Left ventricle myocardium inferior (tissue), 1 donor: ENCODE measurements around the gene ING1. TPM values are rescaled to one million over a fixed set of nuclear protein-coding genes. Genes with fewer than 3 reads are reported as not detected.
"Not testable (repeated sequence)": the region's sequence is repeated elsewhere in the genome, so short reads cannot be mapped to it uniquely, and the experiment has no call there.

ENCODE experiments used
- DNase-seq: peaks from one replicate; pipeline ENCODE4 v3.0.0-alpha.2; 2020
- H3K27ac ChIP-seq: fragments of 200-600 bp; replicated peaks from 2 replicates; pipeline ENCODE4 v1.8.0; 2021
- H3K27me3 ChIP-seq: fragments of 200-600 bp; 2 replicates; pipeline ENCODE4 v1.8.0; 2021; ENCODE audit warnings: low read depth
- H3K36me3 ChIP-seq: fragments of 200-600 bp; 2 replicates; pipeline ENCODE4 v1.8.0; 2021
- H3K4me1 ChIP-seq: fragments of 200-600 bp; 2 replicates; pipeline ENCODE4 v1.8.0; 2021
- H3K4me3 ChIP-seq: fragments of 200-600 bp; 2 replicates; pipeline ENCODE4 v1.8.0; 2021; ENCODE audit warnings: mild to moderate bottlenecking, moderate library complexity
- H3K9me3 ChIP-seq: fragments of 200-600 bp; replicated peaks from 2 replicates; pipeline ENCODE4 v1.8.0; 2021
- intact Hi-C: fragments of 100-400 bp; cut with micrococcal nuclease; formaldehyde crosslinking; loops from one replicate; pipeline ENCODE4 v1.11.0; 2022
- total RNA-seq: library from RNA; stranded (reverse); fragmentation: NEBNext Ultra II Directional; extraction: Animal tissue kit (Norgen Biotek cat#: 25700); gene quantifications from one replicate; pipeline ENCODE4 v1.2.1, GENCODE V29; 2021
- TF ChIP-seq, protein P1 (sequence below): fragments of 200-600 bp; IDR thresholded peaks from 2 replicates; pipeline ENCODE4 v1.8.0; 2021; ENCODE audit warnings: antibody characterized with exemption, mild to moderate bottlenecking, borderline replicate concordance
- donor health status: DM: no; HTN: yes; CAD: no; lungs with severe emphysema.

ING1 gene
- total RNA-seq, 1 donor from 2014 or later, result 6.9 TPM

DNA sequence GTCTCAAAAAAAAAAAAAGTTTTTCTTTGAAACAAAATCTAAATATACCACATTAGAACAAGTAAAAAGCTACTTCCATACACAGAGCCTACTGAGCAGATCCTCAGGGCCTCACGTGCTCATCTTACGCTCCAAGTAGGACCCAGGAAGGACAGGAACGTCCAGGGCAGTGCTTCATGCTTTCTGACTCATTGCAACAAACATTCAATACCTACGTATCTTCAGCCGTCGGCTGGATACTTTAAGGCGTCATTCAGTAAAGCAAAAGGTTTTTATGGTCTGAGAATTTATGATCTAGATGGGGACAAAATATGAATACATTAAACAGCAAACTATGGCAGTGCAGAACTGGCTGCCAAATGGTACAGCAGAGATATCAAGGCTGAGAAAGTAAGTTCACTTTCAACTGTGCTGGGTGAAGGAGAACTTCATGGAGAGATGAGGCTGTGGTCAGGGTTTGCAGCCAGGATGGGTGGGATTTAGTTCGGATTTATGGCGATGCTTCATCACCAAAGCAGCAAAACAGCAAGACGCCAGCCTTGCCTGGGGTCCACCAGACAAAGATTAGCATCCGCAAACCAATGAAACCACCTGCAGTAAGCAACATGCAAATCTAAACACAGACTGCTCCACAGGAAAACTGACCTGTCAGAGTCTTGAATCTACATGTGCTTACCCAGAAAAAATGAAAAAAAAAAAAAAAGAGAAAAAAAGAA is 28.0 kb upstream of the ING1 start:
- Histone ChIP-seq H3K4me1 (no peaks in the 10 kb centered on the region), H3K36me3 (peaks cover 77% of the 10 kb centered on the region), H3K9me3 (no peaks in the 10 kb centered on the region), H3K27ac (no peak overlapping the region), H3K4me3 (no peak overlapping the region), H3K27me3 (no peaks in the 10 kb centered on the region)
- intact Hi-C loops, result no loop called here
- DNase-seq, result no peak
- TF ChIP-seq, protein P1, sequence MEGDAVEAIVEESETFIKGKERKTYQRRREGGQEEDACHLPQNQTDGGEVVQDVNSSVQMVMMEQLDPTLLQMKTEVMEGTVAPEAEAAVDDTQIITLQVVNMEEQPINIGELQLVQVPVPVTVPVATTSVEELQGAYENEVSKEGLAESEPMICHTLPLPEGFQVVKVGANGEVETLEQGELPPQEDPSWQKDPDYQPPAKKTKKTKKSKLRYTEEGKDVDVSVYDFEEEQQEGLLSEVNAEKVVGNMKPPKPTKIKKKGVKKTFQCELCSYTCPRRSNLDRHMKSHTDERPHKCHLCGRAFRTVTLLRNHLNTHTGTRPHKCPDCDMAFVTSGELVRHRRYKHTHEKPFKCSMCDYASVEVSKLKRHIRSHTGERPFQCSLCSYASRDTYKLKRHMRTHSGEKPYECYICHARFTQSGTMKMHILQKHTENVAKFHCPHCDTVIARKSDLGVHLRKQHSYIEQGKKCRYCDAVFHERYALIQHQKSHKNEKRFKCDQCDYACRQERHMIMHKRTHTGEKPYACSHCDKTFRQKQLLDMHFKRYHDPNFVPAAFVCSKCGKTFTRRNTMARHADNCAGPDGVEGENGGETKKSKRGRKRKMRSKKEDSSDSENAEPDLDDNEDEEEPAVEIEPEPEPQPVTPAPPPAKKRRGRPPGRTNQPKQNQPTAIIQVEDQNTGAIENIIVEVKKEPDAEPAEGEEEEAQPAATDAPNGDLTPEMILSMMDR, result no peak

DNA sequence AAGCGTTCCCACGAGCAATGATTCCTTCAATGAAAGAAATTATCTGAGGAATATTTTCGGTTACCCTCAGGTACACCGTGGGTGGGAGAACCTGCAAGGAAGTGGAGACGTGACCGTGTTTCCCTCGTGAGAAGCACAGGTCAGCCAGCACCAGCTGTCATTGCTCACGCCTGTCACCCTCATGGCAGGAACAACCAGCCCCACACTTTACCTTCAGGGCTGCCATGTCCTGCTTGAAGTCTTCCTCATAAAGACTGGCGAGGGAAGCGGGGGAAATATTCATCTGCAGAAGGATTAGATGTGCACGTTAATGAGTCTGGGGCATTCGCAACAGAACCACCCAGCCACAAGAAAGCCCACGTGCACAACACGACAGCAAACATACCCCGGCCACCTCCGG is 25.8 kb upstream of the ING1 start:
- peaks cover 67% of the 10 kb centered on the region for H3K36me3 ChIP-seq
- DNase-seq, result no peak
- H3K4me3 ChIP-seq, result no peak overlapping the region
- H3K27ac ChIP-seq, result no peak overlapping the region
- no peaks in the 10 kb centered on the region for H3K27me3 ChIP-seq
- H3K9me3 ChIP-seq, result no peaks in the 10 kb centered on the region
- intact Hi-C loops, result no loop called here
- H3K4me1 ChIP-seq, result no peaks in the 10 kb centered on the region
- TF ChIP-seq, protein P1, result no peak

DNA sequence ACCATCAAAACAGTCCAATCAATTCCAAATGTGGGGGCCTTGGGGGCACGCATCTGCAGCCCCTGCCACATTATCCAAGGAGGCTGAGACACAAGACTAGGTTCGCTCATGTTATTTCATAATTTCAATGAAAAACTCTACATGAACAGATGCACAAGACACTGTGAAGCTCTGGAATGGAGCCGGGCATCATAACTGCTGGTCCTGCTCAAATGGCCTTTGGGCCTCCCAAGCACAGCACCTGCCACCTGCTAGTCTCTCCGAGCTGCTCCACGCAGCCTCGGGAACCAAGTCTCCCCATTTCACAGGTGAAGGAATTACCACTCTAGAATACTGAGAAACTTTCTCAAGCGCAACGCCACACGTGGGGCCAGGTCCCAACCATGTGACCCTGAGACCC is 24.5 kb upstream of the ING1 start:
- no peaks in the 10 kb centered on the region for H3K4me1 ChIP-seq
- no peak for DNase-seq
- H3K4me3 ChIP-seq, result no peak overlapping the region
- TF ChIP-seq, protein P1, result no peak
- peaks cover 60% of the 10 kb centered on the region for H3K36me3 ChIP-seq
- no peaks in the 10 kb centered on the region for H3K9me3 ChIP-seq
- no peak overlapping the region for H3K27ac ChIP-seq
- no peaks in the 10 kb centered on the region for H3K27me3 ChIP-seq
- intact Hi-C loops, result no loop called here

DNA sequence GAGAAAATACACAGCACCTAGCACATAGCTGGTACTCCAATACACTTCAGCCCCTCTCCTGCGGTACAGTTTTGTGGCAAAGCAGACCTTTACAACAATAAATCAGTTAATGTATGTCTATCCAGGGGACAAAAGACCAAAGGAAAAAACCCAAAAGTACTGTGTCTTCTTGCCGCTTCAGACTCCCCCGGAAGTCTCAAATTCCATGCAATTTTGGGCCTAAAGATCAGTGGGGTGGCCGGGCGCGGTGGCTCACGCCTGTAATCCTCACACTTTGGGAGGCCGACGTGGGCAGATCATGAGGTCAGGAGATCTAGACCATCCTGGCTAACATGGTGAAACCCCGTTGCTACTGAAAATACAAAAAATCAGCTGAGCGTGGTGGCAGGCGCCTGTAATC is 23.8 kb upstream of the ING1 start:
- Histone ChIP-seq H3K4me1 (no peaks in the 10 kb centered on the region), H3K4me3 (no peak overlapping the region), H3K9me3 (no peaks in the 10 kb centered on the region), H3K27me3 (no peaks in the 10 kb centered on the region), H3K36me3 (peaks cover 59% of the 10 kb centered on the region), H3K27ac (no peak overlapping the region)
- TF ChIP-seq, protein P1, result no peak
- intact Hi-C loops, result no loop called here
- DNase-seq, result no peak

DNA sequence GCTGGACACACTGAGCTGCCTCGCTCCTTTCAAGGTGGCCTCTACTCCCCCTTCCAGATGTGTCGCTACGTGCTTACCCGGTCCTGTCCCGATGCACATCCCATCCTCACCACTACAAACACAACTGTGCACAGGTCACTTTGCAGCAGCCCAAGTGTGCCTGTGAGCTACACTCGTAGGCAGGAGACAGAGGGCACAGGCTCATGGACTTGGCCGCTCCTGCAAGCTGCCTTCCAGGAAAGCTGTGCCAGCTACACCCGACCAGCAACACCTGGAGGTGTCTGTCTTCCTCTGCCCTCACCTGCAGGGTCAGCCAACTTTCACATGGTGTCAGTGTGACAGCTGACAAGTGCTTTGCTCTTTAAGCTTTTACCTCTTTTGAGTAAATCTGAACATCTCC is 23.0 kb upstream of the ING1 start:
- H3K27me3 ChIP-seq, result no peaks in the 10 kb centered on the region
- no peak overlapping the region for H3K4me3 ChIP-seq
- H3K36me3 ChIP-seq, result peaks cover 59% of the 10 kb centered on the region
- no peak for DNase-seq
- no peak overlapping the region for H3K27ac ChIP-seq
- H3K9me3 ChIP-seq, result no peaks in the 10 kb centered on the region
- no peaks in the 10 kb centered on the region for H3K4me1 ChIP-seq
- TF ChIP-seq, protein P1, result no peak
- intact Hi-C loops, result no loop called here

GRCh38 chr13:110695774-110696173 is 17.7 kb upstream of the ING1 start:
- intact Hi-C loops, DNase-seq, H3K4me3 ChIP-seq, H3K4me1 ChIP-seq, H3K27me3 ChIP-seq, H3K9me3 ChIP-seq, H3K27ac ChIP-seq: not testable (repeated sequence)
- peaks cover 68% of the 10 kb centered on the region for H3K36me3 ChIP-seq
